Umbilical cord (tissue), 2 donors: Measurements from ENCODE around the gene NUDT3. TPM values are rescaled to one million over a fixed set of nuclear protein-coding genes. Genes with fewer than 3 reads are reported as not detected.
A peak's percentile ranks its signal among the peaks of the same experiment; 100 is the strongest.
"Not testable (repeated sequence)": the region's sequence is repeated elsewhere in the genome, so short reads cannot be mapped to it uniquely, and the experiment has no call there.

ENCODE experiments used
- DNase-seq: peaks from one replicate; pipeline ENCODE4 v3.0.0-alpha.2; 2015; ENCODE audit warnings: low spot score
- total RNA-seq: library from RNA; depleted of rRNA; stranded (reverse); fragments of >200 nt; gene quantifications from one replicate; pipeline ENCODE4 v1.2.3, GENCODE V29; 2014; ENCODE audit warnings: low replicate concordance; ENCODE audit not compliant: insufficient read depth

The NUDT3 gene
- total RNA-seq, 1 donor from 2014 or later = 20.7 TPM

GRCh38 chr6:34288581-34288980, 103.9 kb downstream of the NUDT3 start:
- no peak for DNase-seq

- DNase-seq = no peak
Observed at GRCh38 chr6:34285448-34286164, 106.9 kb downstream of the NUDT3 start.

GRCh38 chr6:34284563-34285447, 107.7 kb downstream of the NUDT3 start:
- peak; percentile 16 for DNase-seq

- no peak for DNase-seq
Observed at GRCh38 chr6:34281702-34282334, 110.7 kb downstream of the NUDT3 start.

- DNase-seq = no peak
Observed at GRCh38 chr6:34280216-34280615, 112.3 kb downstream of the NUDT3 start.

- no peak for DNase-seq
Observed at GRCh38 chr6:34278833-34279232, 113.6 kb downstream of the NUDT3 start.

GRCh38 chr6:34277763-34278112, 114.7 kb downstream of the NUDT3 start:
- DNase-seq = no peak

- DNase-seq = no peak
Observed at GRCh38 chr6:34276881-34277762, 115.3 kb downstream of the NUDT3 start.

GRCh38 chr6:34276191-34276590, 116.3 kb downstream of the NUDT3 start:
- no peak for DNase-seq

GRCh38 chr6:34275128-34275804, 117.2 kb downstream of the NUDT3 start:
- DNase-seq = no peak

GRCh38 chr6:34274129-34274528, 118.3 kb downstream of the NUDT3 start:
- DNase-seq = no peak

- DNase-seq = peak; percentile 63
Observed at GRCh38 chr6:34273242-34273805, 119.1 kb downstream of the NUDT3 start.

- DNase-seq = no peak
Observed at GRCh38 chr6:34272013-34272926, 120.2 kb downstream of the NUDT3 start.

GRCh38 chr6:34269658-34270341, 122.7 kb downstream of the NUDT3 start:
- not testable (repeated sequence) for DNase-seq

- not testable (repeated sequence) for DNase-seq
Observed at GRCh38 chr6:34269132-34269531, 123.3 kb downstream of the NUDT3 start.

GRCh38 chr6:34267746-34268145, 124.7 kb downstream of the NUDT3 start:
- DNase-seq = no peak

- not testable (repeated sequence) for DNase-seq
Observed at GRCh38 chr6:34263484-34263883, 129.0 kb downstream of the NUDT3 start.

GRCh38 chr6:34260576-34261267, 131.7 kb downstream of the NUDT3 start:
- no peak for DNase-seq
